G401.6 (cell line): ENCODE results near the gene TRHDE.
"Not testable (repeated sequence)": the region's sequence is repeated elsewhere in the genome, so short reads cannot be mapped to it uniquely, and the experiment has no call there.

Source experiments
- FAIRE-seq: peaks from 2 replicates; lab custom pipeline; 2012; peaks lifted over from hg19 to GRCh38; lab: Jason Lieb, UNC

The TRHDE gene

DNA sequence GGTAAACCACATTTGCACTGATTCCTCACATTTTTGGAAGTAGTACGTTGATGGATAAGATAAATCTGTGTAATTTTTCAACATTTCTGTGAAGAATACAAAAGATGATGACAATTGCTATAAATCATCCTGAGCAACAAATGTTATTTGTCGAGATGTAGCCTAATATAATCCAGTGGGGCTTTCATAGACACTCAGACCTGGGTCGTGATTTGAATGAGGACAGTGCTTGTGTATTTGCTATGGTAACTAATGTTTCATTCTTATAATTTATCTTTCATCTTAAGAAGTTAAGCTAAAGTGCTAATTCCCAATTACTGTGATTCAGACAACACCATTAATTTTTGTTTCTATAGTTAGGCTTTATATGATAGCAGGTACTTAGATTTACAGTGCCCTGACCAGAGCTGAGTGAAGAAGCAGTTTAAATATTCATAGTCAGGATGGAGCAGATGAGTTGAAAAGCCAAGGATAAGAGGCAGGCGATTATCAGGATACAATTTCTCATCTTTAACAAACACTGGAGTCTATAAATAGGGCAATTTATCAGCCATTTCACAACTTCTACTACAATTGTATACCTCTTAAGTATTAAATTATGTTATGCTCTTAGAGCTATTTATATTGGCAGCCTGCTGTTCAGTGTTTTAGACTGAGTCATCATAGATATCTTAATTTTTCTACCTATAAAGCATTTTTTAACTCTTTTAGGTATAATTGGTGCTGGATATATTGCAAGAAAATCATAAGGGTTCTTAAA lies 359.9 kb downstream of the TRHDE start:
- FAIRE-seq = no peak

DNA sequence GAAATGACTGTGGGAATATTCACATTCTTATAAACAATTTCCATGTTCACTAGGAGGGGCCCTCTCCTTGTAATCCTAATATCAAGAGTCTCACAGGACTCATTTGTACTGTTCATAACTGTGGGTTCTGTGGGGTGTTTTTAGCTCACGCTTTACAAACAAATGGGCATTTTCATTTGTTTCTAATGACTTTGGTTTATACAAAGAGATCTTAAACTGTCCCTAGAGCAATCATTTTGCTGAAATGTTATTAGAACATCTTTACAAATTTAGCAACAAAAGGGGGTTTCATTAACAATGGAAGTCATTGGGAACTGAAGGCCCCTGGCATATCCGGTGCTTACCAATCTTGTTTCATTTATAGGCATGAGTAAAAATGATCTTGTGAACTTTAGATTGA lies 370.5 kb downstream of the TRHDE start:
- FAIRE-seq = no peak

DNA sequence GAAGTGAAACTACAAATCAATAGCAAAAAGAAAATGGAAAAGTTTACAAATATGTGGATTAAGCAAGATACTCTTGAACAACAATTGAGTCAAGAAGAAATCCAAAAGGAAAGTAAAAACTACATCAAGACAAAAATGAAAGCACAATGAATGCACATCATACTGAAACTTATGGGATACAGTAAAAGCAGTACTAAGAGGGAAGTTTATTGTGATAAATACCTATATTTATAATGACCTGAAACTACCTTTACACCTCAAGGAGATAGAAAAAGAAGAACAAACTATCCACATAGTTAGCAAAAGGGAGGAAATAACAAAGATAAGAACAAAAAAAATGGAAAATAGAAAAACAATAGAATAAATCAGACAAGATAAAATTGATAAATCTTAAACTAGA lies 375.0 kb downstream of the TRHDE start:
- no peak for FAIRE-seq

DNA sequence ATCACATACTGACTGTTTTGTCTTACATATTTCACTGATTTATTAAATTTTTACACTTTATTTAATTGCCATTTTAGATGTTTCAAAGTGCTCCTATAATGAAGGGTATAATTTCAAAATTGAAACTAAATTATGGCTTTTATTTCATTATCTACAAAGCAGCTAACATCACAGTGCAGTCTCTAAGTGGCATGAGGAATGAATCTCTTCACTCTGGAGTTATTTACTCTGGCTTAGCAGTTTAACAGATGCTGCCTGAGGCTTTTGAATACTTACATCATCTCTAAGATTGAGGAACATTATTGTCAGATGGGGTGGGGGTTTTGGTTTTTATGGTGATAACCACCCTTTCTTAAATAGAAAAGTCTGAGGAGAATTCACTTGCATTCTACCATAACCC lies 386.4 kb downstream of the TRHDE start:
- no peak for FAIRE-seq

DNA sequence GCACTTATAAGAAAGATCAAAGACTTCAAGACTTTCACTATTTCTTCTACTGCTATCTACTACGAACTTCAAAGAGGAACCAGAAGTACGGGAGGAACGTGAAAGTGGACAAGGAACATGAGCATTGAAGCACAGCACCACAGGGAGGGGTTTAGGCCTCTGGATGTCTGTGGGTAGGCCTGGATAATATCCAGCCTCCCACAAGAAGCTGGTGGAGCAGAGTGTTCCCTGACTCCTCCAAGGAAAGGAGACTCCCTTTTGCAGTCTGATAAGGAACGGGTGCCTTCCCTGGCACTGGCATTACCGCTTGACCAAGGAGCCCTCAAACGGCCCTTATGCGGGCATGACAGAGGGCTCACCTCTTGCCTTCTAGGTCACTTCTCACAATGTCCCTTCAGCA lies 388.0 kb downstream of the TRHDE start:
- FAIRE-seq = not testable (repeated sequence)

DNA sequence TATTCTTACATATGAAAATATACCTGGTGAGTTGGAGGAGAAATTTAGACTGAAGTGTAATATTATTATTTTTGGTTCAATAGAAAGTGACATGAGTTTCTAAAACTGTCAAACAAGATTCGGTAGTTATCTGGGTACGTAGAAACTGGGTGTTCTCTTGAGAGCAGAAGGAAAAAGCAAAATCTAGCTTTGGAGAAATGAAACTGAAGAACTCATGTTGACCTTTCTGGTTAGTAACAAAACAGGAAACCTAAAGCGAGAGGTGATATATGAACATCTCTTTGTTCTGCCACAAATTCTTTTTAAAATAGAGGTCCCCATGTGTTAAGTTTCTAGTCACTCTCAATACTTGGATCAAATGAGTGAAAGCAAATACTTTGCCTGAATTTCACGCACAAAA lies 401.7 kb downstream of the TRHDE start:
- FAIRE-seq = no peak

DNA sequence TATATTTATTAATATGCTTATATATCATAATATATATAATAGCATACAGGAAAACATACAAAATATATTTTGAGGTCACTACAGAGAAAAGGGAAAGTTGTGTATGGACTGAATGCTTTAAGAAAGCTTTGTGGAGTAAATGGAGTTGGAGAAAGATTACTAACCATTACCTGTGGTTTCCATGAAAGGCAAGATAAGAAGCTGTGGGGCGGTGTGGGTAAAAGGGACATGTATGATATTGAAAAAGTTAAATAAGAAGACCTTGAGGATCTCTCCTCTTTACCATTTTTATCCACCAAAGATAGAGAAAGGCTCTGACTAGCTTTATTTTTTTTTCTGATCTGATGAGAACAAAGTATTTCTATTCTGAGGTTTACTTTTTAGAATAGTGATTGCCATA lies 404.4 kb downstream of the TRHDE start:
- no peak for FAIRE-seq

DNA sequence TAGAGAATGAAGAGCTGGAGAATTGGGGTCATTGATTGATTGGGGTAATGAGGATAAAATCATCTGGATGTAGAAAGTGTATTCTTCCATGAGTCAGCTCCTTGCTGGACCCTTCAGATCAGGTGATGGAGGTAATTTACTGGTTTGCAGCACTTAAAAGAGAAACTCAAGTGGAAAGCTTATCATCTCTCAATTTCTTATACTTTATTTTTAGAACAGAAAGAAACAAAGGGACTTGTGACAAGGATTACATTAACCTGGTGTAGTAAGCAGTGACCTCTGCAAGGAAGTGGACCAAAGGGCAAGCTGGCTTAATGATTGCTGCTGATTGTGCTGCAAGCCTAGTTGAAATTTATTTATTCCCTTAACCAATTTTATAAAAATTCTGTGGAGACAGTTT lies 405.0 kb downstream of the TRHDE start:
- no peak for FAIRE-seq

DNA sequence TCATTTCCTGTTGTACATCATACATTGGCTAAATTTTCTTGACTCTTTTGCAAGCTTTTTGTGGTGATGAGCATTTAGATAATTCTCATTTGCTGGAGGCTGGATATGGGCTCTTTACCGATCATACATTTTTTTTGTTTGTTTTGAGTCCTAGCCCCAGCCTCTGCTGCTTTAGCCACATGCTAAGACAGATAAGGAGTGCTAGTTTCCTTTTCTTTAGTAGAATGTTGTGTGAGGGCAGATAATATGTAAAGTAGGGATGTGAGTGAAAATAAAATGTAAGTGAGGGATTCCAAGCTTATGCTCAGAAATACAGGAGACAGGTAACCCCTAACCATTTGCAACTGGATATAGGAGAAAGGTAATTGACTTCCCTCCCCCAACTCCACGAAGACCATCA lies 405.7 kb downstream of the TRHDE start:
- FAIRE-seq = no peak

DNA sequence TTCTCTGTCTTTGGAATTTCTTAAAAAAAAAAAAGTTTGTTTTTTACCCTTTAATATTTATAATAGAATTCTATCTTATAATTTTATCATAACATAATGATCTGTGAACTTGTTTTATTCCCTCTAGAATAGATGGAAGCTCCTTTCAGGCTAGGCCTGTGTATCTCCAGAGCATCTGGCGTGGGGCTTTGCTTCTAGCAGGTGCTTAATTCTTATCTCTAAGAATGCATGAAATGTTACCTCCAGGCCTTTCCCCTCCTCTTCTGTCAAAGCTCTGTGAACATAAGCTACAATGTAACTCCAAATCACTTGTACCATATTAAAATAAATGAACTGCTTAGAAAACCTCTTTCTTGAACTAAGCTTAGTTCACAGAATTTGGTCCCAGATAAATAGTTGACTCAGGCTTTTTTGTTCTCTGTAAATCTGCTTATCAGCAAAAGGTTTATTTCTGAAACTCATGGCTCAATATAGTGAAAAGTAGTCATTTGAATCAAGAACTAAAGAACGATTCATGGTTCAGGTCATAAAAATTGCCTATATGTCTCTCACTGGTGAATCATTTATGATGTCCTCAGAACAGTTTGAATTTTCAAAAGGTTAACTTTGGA lies 407.1 kb downstream of the TRHDE start:
- no peak for FAIRE-seq

DNA sequence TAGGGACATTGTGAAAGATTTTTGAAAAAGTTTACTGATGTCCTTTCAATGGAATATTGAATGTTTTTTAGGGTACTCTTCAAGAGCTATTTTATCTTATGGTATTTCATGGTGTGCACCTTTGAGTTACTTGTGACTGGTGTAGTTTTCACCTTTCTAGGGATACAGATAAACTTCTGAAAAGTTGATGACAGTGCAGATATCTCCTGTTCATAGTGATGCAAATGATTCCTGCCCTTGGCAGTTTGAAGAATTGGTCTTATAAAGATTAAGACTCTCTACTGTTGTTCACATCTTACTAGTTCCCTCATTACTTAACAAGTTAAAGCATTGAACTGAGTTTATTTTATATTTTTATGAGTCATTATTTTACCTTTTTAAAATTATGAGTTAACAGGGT lies 408.9 kb downstream of the TRHDE start:
- FAIRE-seq = no peak

DNA sequence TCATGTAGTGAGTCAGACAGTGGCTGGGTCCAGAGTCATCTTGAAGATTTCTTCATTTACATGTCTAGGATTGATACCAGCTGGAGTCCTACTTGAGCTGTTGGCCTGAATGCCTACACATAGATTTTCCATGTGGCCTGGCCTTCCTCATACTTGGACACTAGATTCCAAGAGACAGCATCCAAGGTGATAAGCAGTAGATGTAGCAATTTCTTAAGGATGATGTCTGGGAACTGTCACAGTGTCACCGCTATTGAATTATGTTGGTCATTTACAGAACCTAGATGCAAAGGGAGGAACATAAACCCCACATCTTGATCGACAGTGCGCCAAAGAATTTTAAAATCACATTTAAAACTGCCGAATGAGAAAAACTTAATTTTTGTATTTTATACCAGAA lies 412.3 kb downstream of the TRHDE start:
- FAIRE-seq = no peak

DNA sequence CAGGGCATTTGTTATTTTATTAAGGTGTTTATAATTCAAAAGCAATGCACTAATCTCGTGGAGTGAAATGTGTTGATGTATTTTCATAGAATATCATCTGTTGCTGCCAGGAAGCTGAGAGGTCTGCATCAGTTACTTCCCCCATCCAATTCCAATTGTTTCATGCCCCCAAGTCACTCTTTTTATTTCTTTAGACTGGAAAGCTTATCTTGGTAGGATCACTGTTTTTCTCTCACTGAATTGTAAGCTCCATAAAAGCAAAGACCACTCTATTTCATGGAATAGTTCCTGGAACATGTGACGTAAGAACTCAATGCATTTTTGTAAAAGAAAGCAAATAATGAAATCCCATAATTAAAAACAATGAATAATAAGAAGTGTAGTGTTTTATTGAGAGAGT lies 420.2 kb downstream of the TRHDE start:
- FAIRE-seq = no peak

DNA sequence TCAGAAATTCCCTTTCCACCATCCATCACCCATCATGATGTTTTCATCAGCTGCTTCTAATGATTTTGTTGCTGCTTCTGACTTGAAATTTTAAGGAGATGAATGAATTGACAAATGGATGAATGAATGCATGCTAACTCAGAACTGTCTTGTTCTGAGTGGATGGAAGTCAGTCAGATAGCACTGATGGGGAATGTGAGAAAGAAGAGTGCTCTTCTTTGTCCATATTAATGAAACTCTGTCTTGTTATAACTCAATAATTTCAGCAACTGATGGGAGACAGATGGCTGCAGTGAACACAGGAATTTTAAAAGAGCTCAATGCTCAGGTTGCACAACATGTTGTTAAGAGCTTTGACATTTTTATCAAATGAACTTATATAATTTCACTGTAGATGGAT lies 422.0 kb downstream of the TRHDE start:
- FAIRE-seq = no peak

DNA sequence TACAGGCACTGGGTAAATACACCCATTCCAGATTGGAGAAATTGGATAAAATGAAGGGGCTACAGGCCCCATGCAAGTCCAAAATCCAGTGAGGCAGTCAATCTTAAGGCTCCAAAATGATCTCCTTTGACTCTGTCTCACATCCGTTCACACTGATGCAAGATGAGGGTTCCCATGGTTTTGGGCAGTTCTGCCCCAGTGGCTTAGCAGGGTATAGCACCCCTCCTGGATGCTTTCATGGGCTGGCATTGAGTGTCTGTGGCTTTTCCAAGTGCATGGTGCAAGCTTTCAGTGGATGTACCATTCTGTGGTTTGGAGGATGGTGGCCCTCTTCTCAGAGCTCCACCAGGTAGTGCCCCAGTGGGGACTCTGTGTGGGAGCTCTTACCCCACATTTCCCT lies 427.2 kb downstream of the TRHDE start:
- FAIRE-seq = no peak

DNA sequence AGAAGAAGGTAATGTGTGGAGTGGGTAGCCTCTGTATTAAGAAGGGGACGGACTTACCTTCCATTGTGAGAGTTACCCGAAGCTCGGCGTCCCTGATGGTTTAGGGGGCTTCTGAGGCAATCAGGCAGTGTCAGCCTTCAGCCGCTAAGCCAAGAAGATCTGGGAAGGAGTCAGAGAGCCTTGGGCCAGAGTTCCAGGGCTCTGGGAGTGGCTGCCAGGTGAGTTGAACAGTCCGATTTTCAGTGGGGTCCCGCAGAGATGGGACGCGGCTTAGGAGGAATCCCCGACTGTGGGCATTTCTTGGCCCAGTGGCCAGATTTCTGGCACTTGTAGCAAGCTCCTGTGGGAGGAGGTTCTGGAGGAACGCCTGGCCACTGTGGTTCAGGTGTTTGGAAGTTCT lies 439.9 kb downstream of the TRHDE start:
- FAIRE-seq = not testable (repeated sequence)

DNA sequence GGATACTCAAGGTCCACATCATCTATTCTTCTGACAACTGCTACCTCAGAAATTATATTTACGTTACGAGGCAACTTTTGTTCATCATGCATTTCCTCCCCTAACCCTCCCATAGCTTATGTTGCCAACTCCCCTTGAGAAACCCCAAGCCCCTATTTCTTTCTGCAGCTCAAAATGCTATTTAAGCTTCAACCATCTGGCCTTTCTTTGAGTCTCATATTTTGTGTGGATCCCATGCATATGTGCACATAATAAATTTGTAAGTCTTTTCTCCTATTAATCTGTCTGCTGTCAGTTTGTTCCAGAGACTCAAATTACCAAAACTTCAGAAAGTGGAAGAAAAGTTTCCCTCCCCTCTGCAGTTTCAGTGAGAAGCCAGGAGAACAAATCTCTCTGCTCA lies 444.1 kb downstream of the TRHDE start:
- FAIRE-seq = no peak

DNA sequence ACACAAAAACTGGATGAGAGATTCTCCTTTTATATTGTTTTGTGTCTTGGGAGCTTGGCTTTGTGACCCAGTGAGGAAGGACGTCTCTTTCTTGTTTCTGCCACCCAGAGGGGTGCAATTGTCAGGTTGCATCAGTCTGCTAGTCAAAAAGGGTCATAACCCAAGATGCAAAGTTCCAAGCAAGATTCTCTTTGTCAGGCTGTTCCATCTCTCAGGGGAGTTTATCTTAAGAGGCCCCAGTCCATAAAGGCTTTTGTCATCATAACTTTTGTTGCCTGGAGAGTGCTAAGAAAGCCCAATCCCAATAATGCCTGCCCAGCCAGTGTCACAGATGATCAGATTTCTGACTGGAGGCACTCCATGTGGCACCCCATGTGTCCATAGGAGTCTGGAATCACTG lies 444.9 kb downstream of the TRHDE start:
- no peak for FAIRE-seq
